Activated CD4-positive, alpha-beta T cell treated with anti-CD3 and anti-CD28 coated beads, Interleukin-2, Interleukin-4, amounts not matched to agents 100 ng/mL and 50 ng/mL, durations not matched to agents 16 hours and 8 hours (primary cell): ENCODE results near the gene IFI27L1.

Source experiments
- DNase-seq: peaks from one replicate; pipeline ENCODE4 v3.0.0-alpha.2; 2020; ENCODE audit warnings: low spot score

Gene IFI27L1

DNA sequence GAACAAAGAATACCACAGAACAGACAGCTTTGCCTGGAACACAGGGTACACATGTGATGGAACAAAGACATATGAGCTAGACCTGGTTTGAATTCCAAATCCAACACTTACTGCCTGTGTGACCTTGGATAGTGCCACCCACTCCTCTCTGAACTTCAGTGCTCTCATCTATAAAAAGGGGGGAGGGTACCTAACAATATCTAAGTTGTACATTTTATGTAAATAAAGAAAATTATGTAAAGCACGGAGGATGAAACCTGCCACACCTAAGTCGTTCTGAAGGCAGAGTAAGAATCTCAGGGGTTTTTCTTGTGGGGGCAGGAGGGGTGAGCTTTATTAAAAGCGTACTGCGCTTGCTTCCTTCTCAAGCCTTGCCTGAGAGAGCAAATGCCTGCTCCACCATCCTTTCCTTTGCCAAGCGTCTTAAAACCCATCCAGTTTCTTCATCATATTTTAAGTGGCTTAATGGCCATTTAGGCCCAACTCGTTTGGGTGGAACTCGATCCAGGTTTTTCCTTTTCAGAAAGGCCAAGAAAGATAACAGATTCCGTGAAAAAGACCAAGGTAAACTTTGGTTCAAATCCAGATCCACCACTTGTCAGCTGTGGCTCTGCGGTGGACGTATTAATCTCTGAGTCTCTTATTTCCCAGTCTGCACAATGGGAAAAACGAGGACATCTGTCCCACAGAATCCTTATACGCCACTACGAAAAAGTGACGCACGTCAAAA, 1.1 kb upstream of the IFI27L1 start:
- DNase-seq, result no peak

DNA sequence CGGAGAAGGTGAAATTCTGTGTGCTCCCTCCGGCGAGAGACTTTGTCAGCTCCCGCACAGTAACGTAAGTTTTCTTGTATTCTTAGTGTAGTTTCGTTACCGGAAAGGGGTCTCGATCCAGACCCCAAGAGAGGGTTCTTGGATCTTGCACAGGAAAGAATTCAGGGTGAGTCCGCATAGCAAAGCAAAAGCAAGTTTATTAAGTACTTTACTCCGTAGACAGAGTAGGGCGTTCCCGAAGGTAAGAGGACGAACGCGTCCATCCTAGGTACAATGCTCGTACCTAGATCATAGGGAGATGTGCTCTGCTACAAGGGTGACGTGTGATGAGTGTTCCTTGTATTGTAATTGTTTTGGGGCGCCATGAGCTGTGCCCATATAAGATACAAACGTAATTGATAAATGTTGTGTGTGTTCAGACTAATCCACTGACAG, 293 bp downstream of the IFI27L1 start:
- DNase-seq, result peak; percentile 9

DNA sequence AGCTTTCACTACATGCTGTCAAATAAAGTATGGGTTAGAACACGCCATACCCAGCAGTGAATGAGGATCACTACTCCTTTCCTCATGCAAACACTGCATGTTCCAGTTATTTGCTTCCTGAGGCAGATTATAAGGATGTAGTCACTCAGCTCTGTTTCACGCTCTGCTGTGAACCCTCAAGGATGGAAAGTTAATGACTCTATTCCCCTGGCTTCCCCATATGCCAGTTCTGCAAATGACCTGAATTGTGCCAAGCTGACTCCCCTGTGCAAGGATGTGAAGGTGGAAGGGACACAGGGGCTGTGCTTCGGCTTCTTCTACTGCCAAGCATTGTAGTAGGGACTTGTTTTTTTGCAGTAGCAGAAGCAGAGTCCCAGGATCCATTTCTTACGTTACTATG, 6.8 kb downstream of the IFI27L1 start:
- DNase-seq, result no peak

DNA sequence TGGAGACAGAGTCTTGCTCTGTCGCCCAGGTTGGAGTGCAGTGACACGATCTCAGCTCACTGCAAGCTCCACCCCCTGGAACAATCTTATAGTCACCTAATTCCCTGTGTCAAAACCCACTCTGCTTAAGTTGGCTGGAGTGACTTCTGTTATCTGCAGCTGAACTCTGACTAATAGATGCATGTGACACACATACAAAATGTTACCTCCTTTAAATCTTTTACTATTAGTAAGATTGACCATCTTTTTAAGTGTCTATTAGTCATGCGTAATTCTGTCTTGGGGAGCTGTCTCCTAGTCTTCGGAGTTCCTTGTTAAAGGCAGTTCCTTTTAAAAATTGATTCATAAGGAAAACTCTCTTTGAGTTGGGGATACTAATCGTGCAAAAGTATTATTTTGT, 7.4 kb downstream of the IFI27L1 start:
- DNase-seq, result no peak

DNA sequence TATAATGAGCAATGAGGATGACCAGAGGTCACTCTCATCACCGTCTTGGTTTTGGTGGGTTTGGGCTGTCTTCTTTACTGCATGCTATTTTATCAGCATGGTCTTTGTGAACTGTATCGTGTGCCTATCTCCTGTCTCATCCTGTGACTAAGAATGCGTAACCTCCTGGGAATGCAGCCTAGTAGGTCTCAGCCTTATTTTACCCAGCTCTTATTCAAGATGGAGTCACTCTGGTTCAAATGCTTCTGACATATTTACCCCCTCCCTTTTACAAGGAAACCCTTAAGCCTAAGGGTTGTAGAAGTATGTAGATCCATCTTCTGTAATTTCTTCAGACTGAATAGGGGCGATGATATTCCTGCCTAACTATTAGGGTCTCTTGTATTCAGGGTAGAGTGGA, 8.4 kb downstream of the IFI27L1 start:
- DNase-seq, result no peak

DNA sequence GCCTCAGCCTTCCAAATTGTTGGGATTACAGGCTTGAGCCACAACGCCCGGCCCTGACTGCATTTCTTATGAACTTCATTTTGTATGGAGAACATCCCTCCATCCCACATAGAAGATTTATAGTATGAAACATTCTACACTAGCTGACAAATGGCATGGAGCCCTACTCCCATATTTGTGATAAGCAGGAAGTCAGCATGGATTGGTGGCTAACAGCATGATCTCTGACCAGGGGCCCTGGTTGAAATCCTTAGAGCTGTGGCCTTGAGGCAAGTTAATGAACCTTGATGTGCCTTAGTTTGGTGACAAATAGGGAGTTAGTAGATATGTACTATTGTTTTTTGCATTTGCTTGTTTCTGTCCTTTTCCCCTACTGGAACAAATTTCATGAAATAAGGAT, 12.3 kb downstream of the IFI27L1 start:
- no peak for DNase-seq

DNA sequence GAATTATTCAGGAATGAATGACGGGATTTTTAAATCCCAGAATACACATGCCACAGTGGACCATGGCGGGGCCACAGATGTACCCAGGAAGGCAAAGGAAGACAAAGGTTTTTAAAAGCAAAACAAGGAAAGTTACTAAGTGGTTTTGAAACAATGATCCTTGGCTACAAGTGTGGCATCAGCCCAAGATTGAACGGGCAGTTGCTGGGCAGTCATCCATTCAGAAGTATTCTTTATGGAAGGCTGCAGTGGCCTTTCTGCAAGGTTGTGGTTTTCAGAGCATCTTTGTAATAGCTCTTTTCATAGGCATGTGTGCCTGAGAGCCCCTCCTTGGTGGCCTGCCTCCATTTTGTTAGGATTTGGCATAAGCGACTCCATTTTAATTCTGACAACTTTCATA, 16.0 kb downstream of the IFI27L1 start:
- no peak for DNase-seq

DNA sequence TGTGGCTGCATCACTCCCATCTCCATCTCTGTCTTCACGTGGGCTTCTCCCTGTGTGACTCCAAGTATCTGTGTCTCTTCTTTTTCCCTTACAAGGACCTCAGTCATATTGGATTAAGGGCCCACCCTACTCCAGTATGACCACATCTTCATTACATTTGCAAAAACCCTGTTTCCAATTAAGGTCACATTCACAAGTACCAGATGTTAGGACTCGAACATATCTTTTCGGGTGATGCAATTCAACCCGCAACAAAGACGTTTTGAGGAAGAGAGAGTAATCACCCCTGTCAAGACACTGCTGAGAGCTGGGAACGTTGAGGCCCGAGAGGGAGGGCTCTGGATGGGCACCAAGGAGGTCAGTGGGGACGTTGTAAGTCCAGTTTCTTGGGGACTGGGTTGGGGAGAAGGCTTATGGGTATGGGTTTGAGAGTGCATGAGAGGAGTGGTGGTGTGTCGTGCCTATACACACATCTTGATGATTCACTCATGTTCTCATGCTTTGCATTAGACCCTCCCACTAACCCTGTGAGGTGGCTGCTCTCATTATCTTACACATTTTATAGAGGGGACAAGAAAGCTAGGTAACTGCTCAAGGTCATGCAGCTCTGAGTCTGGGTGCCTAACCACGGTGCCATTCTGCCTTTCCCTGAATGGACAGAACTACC, 17.3 kb downstream of the IFI27L1 start:
- no peak for DNase-seq

DNA sequence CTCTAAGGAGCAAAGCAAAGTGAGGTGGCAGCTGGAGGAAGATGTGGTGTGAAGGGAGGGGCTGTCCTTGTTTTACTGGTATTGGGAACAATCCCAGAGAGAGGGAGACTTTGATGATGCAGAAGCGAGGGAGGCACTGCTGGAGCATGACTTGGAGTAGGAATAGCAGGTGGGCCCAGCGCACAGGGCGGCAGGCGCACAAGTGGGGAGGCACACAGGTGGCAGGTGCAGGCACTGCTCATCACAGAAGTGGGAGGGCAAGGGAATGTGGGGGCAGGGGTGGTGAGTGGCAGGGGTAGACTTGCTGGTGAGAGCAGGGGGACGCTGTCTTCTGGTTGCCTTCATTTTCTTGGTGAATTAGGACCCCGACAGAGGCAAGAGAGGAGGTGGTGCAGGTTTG, 17.9 kb downstream of the IFI27L1 start:
- DNase-seq, result no peak

DNA sequence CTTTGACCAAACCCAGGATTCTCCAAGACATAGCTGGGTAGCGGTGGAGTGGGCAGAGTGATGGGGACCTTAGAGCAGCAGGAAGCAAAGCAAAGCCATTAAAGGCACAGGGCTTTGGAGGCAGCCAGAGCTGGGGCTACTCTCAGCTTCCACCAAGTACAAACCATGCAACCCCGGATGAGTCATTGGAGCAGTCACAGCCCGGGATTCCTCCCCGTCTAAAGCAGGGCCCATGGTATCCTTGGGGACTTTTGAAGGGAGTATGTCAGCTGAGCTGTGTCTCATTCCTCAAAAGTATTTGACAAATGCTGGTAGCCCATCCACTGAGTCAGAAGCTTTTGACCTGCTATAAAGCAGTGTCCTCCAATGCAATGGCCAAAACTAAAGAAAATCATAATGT, 19.7 kb downstream of the IFI27L1 start:
- no peak for DNase-seq

DNA sequence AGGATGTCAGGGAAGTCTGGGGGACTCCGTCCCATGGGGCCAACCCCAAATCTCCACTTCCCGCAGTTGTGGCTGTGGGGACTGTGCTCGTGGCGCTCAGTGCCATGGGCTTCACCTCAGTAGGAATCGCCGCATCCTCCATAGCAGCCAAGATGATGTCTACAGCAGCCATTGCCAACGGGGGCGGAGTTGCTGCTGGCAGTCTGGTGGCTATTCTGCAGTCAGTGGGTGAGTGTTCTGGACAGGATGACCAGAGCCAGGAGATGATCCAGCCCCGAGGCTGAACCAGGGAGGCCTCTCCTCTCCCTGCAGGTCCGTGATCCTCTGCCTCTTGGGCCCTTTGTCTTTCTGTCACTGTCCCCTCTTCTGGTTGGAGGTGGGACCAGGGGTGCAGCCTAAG, 20.6 kb downstream of the IFI27L1 start:
- DNase-seq, result no peak

DNA sequence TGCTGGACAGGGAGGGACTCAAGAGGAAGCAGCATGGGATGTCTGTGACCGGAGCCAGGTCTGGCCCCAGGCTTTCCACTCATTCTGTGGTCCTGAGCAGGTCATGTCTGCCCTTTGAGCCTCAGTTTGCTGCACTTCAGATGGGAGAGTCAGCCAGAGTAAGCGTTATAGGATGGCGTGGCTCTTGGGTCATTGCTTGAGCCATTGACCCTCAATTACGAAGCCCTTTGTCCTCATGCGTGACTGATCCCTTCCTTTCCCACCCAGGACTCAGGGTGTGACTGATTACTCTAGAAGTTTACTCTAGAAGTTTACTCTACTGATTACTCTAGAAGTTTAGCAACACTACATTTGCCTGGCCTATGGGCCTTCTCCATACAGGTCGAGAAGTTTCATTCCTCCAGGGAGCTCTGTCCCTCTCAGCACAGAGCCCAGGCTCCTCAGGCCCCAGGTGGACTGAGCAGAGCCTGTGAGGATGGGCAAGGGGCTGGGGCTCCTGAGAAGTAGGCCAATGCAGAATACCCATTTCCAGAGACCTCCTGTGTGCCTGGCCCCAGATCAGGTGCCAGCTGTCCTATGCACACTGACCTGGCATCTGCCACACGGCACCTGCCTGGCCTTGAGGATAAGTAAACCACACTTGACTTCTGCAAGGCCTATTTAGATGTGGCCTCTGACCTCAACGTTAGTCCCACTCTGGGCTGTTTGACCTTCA, 21.8 kb downstream of the IFI27L1 start:
- DNase-seq, result no peak

DNA sequence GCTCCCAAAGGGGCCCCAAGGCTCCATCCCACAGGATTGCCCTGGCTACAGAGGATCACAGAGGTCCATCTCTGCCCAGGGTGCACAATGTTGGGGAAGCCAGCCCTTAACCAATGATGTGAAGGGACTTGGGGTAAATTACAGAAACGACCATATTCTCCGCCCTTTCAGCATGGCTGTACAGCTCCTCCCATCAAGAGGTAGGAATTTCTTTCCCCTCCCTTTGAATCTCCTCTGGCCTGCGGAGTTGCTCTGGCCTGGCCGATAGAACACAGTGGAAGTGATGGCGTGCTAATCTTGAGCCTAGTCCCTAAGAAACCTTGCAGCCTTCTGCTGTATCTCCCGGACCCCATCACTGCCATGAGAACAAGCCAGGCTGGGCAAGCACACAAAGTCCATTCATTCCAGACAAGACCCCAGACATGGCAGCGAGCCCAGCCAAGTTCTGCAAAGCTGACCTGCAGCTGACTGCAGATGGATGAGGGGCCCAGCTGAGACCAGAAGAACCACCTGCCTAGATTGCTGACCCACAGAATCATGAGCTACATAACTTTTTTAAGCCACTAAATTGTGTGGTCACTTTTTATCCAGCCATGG, 22.5 kb downstream of the IFI27L1 start:
- no peak for DNase-seq

DNA sequence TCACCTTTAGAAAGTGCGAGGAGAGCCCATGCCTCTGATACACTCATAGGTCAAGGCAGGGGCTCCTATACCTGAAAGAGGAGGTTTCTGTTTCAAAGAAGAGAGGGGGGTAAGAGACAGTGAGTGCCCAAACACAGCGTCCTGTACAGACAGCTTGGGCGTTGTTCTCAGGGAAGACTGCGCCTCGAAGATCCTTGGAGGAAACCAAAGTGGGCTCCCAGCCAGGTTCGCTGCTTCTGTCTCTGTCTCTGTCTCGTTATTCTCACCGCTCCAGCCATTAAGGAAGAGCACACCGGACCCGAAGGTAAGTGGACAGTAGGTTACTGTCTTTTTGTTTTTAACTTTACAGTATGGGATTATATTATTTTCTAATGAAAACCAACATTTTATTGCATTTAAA, 23.6 kb downstream of the IFI27L1 start:
- no peak for DNase-seq

DNA sequence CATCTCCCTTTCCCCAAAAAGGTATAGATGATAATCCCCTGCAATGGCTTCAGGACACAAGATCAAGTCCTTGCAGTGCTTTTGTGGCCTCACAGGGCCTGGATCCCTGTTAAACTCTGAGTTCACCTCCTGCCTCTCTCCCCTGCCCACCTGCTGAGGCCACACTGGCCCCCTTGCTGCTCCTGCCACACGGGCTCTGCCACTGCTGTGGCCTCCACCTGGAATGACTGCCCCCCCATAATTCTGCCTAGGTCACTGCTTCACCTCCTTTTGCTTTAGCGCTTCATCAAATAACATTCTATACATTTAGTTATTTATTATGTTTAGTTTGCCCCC, 28.8 kb downstream of the IFI27L1 start:
- no peak for DNase-seq

DNA sequence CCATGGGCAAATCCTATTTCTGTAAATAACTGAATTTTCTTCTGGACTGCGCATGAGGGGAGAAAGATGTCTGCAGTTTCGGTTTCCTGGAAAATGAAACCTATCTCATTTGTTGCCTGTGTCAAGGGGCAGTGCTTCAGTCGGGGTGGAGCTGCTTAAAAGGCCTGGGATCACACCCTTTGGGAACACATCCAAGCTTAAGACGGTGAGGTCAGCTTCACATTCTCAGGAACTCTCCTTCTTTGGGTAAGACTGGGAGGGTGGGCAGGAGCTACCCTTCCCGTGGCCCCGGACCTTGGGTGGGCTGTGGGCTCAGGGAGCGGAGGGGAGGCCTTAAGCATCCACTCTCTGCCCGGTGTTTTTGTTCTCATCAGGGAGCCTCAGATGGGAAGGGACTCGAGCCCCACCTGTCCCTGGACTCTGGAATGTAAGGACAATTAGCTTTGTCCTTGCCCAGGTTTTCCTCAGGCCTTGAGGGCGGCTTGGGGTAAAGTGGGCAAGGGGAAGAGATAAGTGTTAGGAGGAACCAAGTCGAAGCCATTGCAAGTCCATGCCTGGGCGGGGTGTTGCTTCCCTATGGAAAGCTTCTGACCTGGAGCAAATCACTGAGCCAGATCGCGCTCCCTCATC, 29.6 kb downstream of the IFI27L1 start, which contains the start of gene IFI27:
Gene IFI27, plus strand, starts transcription at position 185 of the 630 bp plus-strand sequence.
- no peak for DNase-seq

DNA sequence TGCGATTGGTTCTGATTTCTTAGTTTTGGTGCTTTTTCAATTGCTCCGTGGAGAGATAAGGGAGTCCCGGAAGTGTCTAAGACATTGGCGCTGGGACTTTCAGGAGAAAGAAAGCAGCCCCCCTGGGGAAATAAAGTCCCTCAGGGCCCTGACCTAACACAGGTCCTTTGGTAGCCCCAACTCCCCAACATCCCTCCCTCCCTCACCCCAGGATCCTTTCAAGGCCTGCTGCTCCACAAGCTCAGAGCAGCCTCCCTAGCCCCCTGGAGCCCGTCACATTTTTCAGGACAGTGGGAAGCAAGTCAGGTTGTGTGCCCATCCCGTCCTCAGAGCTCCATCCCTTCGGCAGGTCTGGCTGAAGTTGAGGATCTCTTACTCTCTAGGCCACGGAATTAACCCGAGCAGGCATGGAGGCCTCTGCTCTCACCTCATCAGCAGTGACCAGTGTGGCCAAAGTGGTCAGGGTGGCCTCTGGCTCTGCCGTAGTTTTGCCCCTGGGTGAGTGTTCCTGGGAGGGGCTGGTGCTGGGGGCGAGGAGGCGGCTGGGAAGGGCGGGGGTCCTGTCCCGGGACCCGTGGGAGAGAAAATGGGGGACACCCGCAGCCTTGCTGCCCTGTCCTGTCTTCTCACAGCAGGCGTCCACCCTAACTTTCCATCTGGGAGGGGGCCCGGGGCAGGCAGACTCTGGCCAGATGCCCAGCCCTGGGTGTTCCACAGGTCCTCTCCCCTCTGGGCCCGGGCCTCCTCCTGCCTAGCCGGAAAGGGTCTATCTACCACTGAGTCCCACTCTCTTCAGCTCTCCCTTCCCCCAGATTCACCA, 30.4 kb downstream of the IFI27L1 start:
- no peak for DNase-seq

DNA sequence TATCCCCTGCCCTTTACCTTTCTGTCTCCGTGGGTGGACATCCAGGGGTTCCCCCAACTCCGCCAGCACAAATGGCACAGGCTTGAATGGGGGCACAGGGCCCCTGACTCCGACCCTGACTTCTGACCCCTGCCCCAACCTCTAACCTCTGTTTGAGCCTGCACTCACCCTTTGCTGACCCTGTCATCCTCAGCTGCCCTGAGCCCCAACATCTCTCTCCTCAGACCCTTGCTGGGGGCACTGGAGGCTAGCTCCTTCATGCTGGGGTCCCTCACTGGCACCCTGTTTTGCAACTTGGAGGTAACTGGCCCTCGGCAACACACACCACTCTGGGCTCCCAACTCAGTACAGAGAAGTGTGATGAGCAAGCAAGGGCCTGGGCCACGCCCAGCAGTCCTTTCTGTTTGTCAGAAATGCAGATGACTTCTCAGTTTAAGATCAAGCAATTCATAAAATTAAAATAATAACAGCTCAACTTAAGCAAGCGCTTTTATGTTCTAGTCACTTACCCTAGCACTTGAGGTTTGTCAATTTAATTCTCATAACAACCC, 31.5 kb downstream of the IFI27L1 start:
- no peak for DNase-seq

DNA sequence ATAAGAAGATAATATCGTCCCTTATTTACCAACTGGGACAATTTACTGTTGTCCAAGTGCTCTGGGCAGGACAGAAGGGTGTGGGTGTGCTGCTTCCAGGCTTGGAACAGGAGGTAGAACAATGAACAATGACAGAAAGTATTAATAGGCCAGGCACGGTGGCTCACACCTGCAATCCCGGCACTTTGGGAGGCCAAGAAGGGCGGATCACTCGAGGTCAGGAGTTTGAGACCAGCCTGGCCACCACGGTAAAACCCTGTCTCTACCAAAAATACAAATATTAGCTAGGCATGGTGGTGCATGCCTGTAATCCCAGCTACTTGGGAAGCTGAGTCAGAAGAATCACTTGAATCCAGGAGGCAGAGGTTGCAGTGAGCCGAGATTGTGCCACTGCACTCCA, 32.0 kb downstream of the IFI27L1 start:
- DNase-seq, result no peak

DNA sequence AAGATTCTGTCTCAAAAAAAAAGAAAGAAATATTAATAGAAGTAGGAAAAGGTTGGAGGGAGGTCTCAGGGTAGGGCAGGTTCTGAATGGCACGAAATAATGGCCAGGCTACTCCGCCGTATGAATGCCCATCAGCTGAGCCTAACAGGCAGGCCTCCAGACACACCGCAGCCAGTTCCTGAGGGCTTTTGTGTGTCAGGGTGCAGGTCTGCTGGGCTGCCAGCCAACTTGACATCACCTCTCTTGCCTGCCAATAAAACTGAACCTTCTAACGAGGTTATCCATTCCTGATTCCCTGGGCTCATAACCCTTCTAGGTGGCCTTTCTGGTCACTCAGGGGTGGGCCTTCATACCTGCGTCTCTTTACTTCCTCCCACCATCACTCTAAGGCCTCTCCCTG, 32.4 kb downstream of the IFI27L1 start:
- DNase-seq, result no peak

DNA sequence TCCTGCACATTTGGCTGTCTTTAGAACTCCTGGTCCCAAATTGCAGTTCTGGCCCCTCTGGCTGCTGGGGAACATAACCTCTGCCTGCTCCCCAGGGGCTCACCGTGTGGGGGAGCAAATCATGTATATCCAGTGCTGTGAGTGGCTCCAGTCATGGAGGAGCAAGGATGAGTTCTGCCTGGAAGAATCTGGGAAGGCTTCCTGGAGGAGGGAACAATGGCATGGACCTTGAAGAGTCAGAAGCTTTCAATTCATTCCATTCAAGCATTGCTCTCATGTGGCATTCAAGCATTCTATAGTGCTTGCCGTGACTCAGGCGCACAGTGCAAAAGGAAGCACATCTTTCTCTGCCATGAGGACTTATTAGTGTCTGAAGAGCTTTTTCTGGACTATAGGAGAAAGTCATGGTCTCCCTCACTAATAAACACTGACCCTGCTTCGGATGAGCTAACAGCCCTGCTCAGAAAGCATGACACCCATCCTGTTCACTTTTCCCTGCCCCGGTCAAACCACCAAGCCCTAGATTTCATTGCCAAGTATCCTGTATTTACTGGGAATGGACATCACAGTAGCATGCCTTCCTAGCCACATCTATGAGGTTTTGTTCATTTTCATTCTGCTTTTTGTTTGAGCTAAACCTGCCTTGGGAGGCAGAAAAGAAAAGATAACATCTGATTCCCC, 32.9 kb downstream of the IFI27L1 start:
- no peak for DNase-seq
